HL-60/S4 treated with phorbol 12-myristate 13-acetate at 8.2 ng/mL for 4 days and 3 days (cell line): Measurements from ENCODE around the gene COQ8B.

Experiments used
- in situ Hi-C: fragments of 300-500 bp; cut with MboI; formaldehyde crosslinking; loops from 2 replicates; pipeline ENCODE4 v1.15.0; 2022; ENCODE audit warnings: low sequenced_read_pairs

COQ8B gene

GRCh38 chr19:40672573-40673299 is 44.0 kb downstream of the COQ8B start:
- in situ Hi-C loops: loop anchor here (25.0 kb wide), 2 partner anchors 465 to 590 kb away; partner anchors contain the start of gene HNRNPUL1

DNA sequence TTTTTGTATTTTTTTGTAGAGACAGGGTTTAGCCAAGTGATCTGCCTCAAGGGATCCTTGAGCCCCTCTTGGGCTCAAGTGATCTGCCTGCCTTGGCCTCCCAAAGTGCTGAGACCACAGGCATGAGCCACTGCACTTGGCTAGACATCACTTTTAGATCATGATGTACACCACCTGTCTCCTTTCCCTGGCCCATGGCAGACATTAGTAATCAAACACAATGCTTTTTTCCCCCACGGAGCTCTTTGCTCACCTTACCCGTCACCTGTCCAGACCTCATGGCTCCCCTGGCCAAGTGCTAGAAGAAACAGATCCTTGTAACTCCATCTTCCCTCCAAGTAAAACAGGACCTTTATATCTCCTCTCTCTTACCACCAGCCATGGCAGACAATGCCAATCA is 44.6 kb downstream of the COQ8B start:
- in situ Hi-C loops: loop anchor here (25.0 kb wide), 2 partner anchors 465 to 590 kb away; partner anchors contain the start of gene HNRNPUL1

- in situ Hi-C loops: loop anchor here (25.0 kb wide), 2 partner anchors 466 to 591 kb away; partner anchors contain the start of gene HNRNPUL1
Measured at GRCh38 chr19:40671404-40671803, 45.3 kb downstream of the COQ8B start.

DNA sequence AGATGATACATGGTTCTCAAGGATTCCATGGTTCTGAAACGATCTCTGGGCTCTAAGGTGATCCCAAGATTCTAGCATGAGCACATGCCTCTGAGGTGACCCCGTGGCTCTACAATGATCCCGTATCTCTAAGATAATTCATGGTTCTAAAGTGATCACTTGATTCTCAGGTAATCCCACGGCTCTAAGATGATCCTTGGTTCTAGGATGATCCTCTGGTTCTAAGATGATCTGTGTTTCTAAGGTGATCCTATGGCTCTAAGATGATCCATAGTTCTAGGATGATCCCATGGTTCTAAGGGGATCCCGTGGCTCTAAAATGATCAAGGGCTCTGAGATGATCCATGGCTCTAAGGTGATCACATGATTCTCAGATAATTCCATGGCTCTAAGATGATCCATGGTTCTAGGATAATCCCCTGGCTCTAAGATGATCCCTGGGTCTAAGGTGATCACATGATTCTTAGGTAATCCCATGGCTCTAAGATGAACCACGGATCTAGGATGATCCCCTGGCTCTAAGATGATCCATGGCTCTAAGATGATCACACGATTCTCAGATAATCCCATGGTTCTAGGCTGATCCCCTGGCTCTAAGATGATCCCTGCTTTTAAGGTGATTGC is 47.6 kb downstream of the COQ8B start:
- in situ Hi-C loops: loop anchor here (25.0 kb wide), 2 partner anchors 468 to 593 kb away; partner anchors contain the start of gene HNRNPUL1

DNA sequence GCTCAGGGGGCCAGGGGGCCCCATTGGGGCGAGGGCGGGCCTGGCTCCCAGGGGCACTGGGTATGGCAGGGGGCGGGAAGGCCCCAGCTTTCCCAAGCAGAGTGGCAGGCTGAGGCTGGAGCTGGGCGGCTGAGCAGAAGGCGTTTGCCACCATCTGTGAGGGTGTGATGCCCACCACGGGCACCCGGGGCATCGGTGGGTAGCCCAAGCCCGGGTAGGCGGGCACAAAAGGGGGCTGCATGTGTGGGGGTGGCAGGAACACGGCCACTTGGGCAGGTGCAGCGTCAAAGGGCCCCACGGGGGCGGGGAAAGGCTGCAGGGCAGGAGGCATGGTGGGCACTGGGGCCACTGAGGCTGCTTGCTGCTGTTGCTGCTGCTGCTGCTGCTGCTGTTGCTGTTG is 49.1 kb downstream of the COQ8B start:
- in situ Hi-C loops: loop anchor here (25.0 kb wide), 2 partner anchors 470 to 595 kb away; partner anchors contain the start of gene HNRNPUL1

GRCh38 chr19:40666803-40667438 is 49.8 kb downstream of the COQ8B start:
- in situ Hi-C loops: loop anchor here (25.0 kb wide), 2 partner anchors 470 to 595 kb away; partner anchors contain the start of gene HNRNPUL1

DNA sequence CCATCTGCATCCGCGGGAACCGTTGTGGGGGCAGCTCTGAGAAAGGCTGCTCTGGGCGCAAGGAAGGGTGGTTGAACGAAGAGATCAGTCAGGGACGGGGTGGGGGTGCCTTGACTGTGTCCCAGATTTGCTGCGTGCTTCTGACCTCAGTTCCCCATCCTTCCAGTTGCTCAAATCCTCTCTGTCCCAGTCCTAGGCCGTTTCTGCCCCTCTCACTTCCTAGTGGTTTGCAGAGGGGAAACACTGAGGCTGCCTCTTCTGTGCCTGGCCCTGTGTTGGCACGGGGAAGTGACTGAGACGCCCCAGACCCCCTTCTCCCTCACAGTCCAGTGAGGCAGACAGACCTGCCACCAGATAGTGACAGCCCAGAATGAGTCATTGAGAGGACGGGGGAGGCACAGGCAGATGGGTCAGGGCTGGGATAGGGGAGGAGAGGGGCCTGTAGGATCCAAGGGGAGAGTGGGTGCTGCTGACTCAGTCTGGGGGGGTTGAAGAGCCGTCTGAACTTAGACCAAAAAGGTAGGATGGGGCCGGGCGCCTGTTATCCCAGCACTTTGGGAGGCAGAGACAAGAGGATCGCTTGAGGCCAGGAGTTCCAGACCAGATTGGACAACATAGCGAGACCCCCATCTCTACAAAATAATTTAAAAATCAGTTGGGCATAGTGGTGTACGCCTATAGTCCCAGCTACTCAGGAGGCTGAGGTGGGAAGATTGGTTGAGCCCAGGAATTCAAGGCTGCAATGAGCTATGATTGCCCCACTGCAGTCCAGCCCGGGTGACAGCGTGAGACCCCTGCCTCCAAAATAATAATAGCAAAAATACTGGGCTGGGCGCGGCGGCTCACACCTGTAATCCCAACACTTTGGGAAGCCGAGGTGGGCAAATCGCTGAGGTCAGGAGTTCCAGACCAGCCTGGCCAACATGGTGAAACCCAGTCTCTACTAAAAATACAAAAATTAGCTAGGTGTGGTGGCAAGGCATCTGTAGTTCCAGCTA is 52.7 kb downstream of the COQ8B start:
- in situ Hi-C loops: loop anchor here (25.0 kb wide), 2 partner anchors 473 to 598 kb away; partner anchors contain the start of gene HNRNPUL1

GRCh38 chr19:40662925-40663694 is 53.6 kb downstream of the COQ8B start:
- in situ Hi-C loops: loop anchor here (25.0 kb wide), 2 partner anchors 474 to 599 kb away; partner anchors contain the start of gene HNRNPUL1

DNA sequence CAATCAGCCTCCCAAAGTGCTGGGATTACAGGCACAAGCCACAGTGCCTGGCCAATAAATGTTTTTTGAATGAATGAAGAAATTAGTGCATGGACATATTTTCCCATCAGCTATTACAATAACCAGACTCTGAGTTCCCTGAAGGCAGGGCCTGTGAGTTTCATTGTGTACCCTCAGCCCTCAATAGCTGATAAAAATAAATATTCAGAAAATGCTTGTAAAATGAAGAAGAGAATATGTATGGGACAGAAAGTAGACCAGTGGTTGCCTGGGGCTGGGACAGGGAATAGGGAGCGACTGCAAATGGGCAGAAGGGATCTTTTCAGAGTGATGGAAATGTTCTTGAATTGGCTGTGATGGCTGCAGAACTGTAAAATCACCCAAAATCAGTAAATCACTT is 55.1 kb downstream of the COQ8B start:
- in situ Hi-C loops: loop anchor here (25.0 kb wide), 2 partner anchors 476 to 601 kb away; partner anchors contain the start of gene HNRNPUL1

DNA sequence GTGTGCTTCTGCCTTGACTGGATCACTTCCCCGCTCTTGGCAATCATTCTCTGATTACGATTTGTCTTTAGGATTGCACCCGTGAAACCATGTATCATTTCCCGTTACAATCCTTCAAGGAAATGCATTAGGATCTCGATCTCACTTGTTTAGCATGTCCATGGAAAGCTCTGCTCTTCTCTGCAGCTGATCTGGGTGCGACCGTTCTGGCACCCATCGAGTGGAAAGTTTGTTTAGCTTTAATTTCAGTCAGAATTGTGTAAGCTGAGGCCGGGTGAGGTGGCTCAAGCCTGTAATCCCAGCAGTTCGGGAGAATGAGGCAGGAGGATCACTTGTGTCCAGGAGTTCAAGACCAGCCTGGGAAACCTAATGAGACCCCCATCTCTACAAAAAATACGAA is 57.1 kb downstream of the COQ8B start:
- in situ Hi-C loops: loop anchor here (25.0 kb wide), 2 partner anchors 478 to 603 kb away; partner anchors contain the start of gene HNRNPUL1

DNA sequence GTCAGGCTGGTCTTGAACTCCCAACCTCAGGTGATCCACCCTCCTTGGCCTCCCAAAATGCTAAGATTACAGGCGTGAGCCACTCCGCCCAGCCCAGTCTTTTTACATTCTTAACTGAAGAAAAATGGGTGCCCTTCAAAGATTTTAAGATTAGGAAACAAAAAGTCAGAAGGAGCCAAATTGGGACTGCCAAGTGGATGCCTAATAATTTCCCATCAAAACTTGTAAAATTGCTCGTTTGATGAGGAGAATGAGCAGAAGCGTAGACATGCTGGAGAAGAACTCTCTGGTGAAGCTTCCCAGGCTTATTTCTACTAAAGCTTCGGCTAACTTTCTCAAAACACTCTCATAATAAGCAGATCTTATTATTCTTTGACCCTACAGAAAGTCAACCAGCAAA is 57.6 kb downstream of the COQ8B start:
- in situ Hi-C loops: loop anchor here (25.0 kb wide), 2 partner anchors 478 to 603 kb away; partner anchors contain the start of gene HNRNPUL1

- in situ Hi-C loops: loop anchor here (25.0 kb wide), 2 partner anchors 479 to 604 kb away; partner anchors contain the start of gene HNRNPUL1
Measured at GRCh38 chr19:40658031-40658430, 58.7 kb downstream of the COQ8B start.

GRCh38 chr19:40655684-40656083 is 61.0 kb downstream of the COQ8B start:
- in situ Hi-C loops: loop anchor here (25.0 kb wide), 2 partner anchors 482 to 607 kb away; partner anchors contain the start of gene HNRNPUL1

DNA sequence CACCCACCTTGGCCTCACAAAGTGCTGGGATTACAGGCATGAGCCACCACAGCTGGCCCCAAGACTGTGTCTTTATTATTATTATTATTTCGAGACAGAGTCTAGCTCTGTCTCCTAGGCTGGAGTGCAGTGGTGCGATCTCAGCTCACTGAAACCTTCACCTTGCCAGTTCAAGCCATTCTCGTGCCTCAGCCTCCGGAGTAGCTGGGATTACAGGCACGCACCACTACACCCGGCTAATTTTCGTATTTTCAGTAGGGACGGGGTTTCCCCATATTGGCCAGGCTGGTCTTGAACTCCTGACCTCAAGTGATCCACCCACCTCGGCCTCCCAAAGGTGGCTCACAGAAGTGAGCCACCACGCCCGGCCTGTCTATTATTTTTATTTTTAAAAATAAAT is 64.4 kb downstream of the COQ8B start:
- in situ Hi-C loops: loop anchor here (25.0 kb wide), 2 partner anchors 485 to 610 kb away; partner anchors contain the start of gene HNRNPUL1

DNA sequence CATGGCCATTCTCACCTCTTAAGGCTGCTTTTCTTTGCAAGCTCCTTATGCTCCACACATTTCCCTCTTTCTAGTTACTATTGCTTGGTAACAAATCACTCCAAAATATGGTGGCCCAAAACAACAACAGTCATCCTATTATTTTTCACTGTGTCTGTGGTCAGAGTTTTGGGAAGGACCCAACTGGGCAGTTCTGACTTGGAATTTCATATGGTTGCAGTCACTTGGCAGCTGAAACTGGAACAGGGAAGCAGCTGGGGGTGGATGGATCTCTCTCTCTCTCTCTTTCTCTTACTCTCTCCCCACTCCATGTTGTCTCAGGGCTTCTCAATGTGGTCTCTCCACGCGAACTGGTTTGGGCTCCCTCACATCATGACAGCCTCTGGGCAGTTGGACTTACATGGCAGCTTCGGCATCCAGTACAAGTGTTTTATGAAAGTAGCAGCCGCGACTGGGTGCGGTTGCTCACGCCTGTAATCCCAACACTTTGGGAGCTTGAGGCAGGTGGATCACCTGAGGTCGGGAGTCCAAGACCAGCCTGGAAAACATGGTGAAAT is 65.9 kb downstream of the COQ8B start:
- in situ Hi-C loops: loop anchor here (25.0 kb wide), 2 partner anchors 486 to 611 kb away; partner anchors contain the start of gene HNRNPUL1

- in situ Hi-C loops: loop anchor here (25.0 kb wide), 3 partner anchors 338 to 612 kb away; partner anchors contain the start of gene HNRNPUL1
Measured at GRCh38 chr19:40649903-40650675, 66.6 kb downstream of the COQ8B start.

- in situ Hi-C loops: loop anchor here (25.0 kb wide), 1 partner anchor 334 kb away; no protein-coding TSS in a partner anchor
Measured at GRCh38 chr19:40646743-40647254, 69.9 kb downstream of the COQ8B start.
